K562 (cell line): ENCODE results near the gene WBP2NL. TPM values are rescaled to one million over a fixed set of nuclear protein-coding genes. Genes with fewer than 3 reads are reported as not detected.

Experiments used
- CLOCK ChIP-seq: fragments of 250-450 bp; sonication (Bioruptor Pico); IDR thresholded peaks from 2 replicates; pipeline ENCODE4 v1.4.0; 2020; ENCODE audit warnings: mild to moderate bottlenecking, moderate library complexity, borderline replicate concordance
- CSDE1 ChIP-seq, 2 experiments: fragments of 450-650 bp; IDR thresholded peaks; 2 replicates each; pipeline ENCODE4 v1.6.1; 2016; ENCODE audit warnings: mild to moderate bottlenecking in 1 of 2
- E4F1 ChIP-seq: fragments of 250-450 bp; sonication (Bioruptor Pico); IDR thresholded peaks from 2 replicates; pipeline ENCODE4 v1.5.0; 2021; ENCODE audit warnings: mild to moderate bottlenecking, borderline replicate concordance
- ELF1 ChIP-seq: fragments of 200-800 bp; sonication (Bioruptor generic); IDR thresholded peaks from 2 replicates; pipeline ENCODE4 v1.6.1; 2016; ENCODE audit warnings: missing genetic modification characterization, missing compliant biosample characterization
- ERF ChIP-seq: fragments of 450-650 bp; formaldehyde crosslinking; IDR thresholded peaks from 2 replicates; pipeline ENCODE4 v1.4.0; 2020; ENCODE audit warnings: mild to moderate bottlenecking, mixed read lengths
- FOXK2 ChIP-seq, 2 experiments: fragments of 450-650 bp; IDR thresholded peaks in 1 of 2; conservative IDR thresholded peaks in 1 of 2; 2 replicates each; pipeline ENCODE4 v1.6.1; 2016; ENCODE audit warnings: low read depth in 2 of 2, mild to moderate bottlenecking in 1 of 2
- ILK ChIP-seq: fragments of 450-650 bp; IDR thresholded peaks from 2 replicates; pipeline ENCODE4 v1.6.1; 2016; ENCODE audit warnings: missing genetic modification characterization, low read depth, mild to moderate bottlenecking, missing compliant biosample characterization, moderate library complexity, borderline replicate concordance
- IRF1 ChIP-seq: sonication (generic); formaldehyde crosslinking; IDR thresholded peaks from 2 replicates; pipeline ENCODE4 v1.8.0; 2022; ENCODE audit warnings: missing genetic modification reagents, mild to moderate bottlenecking, borderline replicate concordance
- JUNB ChIP-seq: fragments of 450-650 bp; formaldehyde crosslinking; conservative IDR thresholded peaks from 2 replicates; pipeline ENCODE4 v1.4.0; 2020; ENCODE audit warnings: mild to moderate bottlenecking
- NCOA4 ChIP-seq: fragments of 450-650 bp; IDR thresholded peaks from 2 replicates; pipeline ENCODE4 v1.6.1; 2018; ENCODE audit warnings: mild to moderate bottlenecking; ENCODE audit not compliant: partially characterized antibody
- NFXL1 ChIP-seq: fragments of 450-650 bp; formaldehyde crosslinking; IDR thresholded peaks from 2 replicates; pipeline ENCODE4 v1.4.0; 2021; ENCODE audit warnings: mild to moderate bottlenecking
- PHB ChIP-seq: fragments of 250-450 bp; sonication (Bioruptor Pico); IDR thresholded peaks from 2 replicates; pipeline ENCODE4 v1.5.0; 2021
- PHF20 ChIP-seq: fragments of 450-650 bp; IDR thresholded peaks from 2 replicates; pipeline ENCODE4 v1.6.1; 2018; ENCODE audit not compliant: partially characterized antibody
- POLR3A ChIP-seq: IDR thresholded peaks from 2 replicates; pipeline ENCODE4 v1.6.1; 2011; ENCODE audit warnings: borderline replicate concordance, mild to moderate bottlenecking, moderate library complexity; ENCODE audit not compliant: insufficient read length, insufficient read depth; ENCODE audit errors: extremely low read depth
- RNF219 ChIP-seq: fragments of 250-450 bp; sonication (Bioruptor Pico); IDR thresholded peaks from 2 replicates; pipeline ENCODE4 v1.5.0; 2022; ENCODE audit warnings: mild to moderate bottlenecking
- SIN3B ChIP-seq: fragments of 450-650 bp; IDR thresholded peaks from 2 replicates; pipeline ENCODE4 v1.6.1; 2017; ENCODE audit warnings: low read depth, mild to moderate bottlenecking, moderate library complexity
- SMARCA4 ChIP-seq: fragments of 450-650 bp; IDR thresholded peaks from 2 replicates; pipeline ENCODE4 v1.6.1; 2016
- SP2 ChIP-seq: IDR thresholded peaks from 2 replicates; pipeline ENCODE4 v1.6.1; 2011; ENCODE audit warnings: mild to moderate bottlenecking, low read depth, low read length, moderate library complexity; ENCODE audit not compliant: poor library complexity, severe bottlenecking; ENCODE audit errors: extremely low read depth
- SPI1 ChIP-seq: IDR thresholded peaks from 2 replicates; pipeline ENCODE4 v1.6.1; 2011; ENCODE audit warnings: low read depth, low read length, control low read depth, borderline replicate concordance
- ZFP30 ChIP-seq: fragments of 250-450 bp; sonication (Bioruptor Pico); IDR thresholded peaks from 2 replicates; pipeline ENCODE4 v1.8.0; 2022; ENCODE audit warnings: moderate library complexity, mild to moderate bottlenecking, inconsistent platforms, borderline replicate concordance
- ZNF282 ChIP-seq: sonication (generic); formaldehyde crosslinking; IDR thresholded peaks from 2 replicates; pipeline ENCODE4 v1.8.1; 2023; ENCODE audit warnings: missing genetic modification reagents
- polyA plus RNA-seq, 8 experiments: library from polyadenylated mRNA; depleted of rRNA in 4 of 8; stranded (reverse) in 5 of 8; unstranded in 3 of 8; fragments of >200 nt; fragmentation: Nextera tagmentation in 2 of 8; fragmentation: Illumina TruSeq in 1 of 8; extraction: Ambion mirVana in 2 of 8; extraction: Trizol in 1 of 8; gene quantifications; 2 replicates each; pipeline versions ENCODE4 v1.2.1 to v1.2.3, GENCODE V29; 2011 to 2014; ENCODE audit warnings: inconsistent platforms in 1 of 8, missing spikeins in 1 of 8
- total RNA-seq, 7 experiments: library from RNA; depleted of rRNA in 6 of 7; stranded (reverse); fragments of >200 nt in 6 of 7; fragmentation: Illumina TruSeq in 2 of 7; extraction: Trizol in 2 of 7; gene quantifications; 2 replicates each; pipeline versions ENCODE4 v1.2.1 to v1.2.3, GENCODE V29; 2011 to 2021; ENCODE audit warnings: low replicate concordance in 1 of 7

Gene WBP2NL
- total and polyA plus RNA-seq, 9 of the 15 experiments (the other 6 are each of a cell fraction or from before 2014, with no cell fraction given), result not detected

- TF ChIP-seq SIN3B, result no peak
- no peak for TF ChIP-seq SMARCA4
- no peak for TF ChIP-seq PHF20
- no peak for TF ChIP-seq SP2
- no peak for TF ChIP-seq ERF (CRISPR knock-in tag)
- peak in 1 of 2 experiments; percentile 45; a peak in 1 of 4 replicates for TF ChIP-seq FOXK2 (conservative IDR thresholded peaks at IDR 0.05 in 1 of 2, IDR thresholded peaks at IDR 0.05 in 1 of 2; ENCODE audit: low read depth in 2 of 2)
- TF ChIP-seq ILK (tag), result no peak
- no peak for TF ChIP-seq JUNB
- no peak for TF ChIP-seq CSDE1 (IDR thresholded peaks at IDR 0.05)
- TF ChIP-seq NCOA4, result no peak
- TF ChIP-seq ZNF282 (CRISPR knock-in tag), result no peak
- no peak for TF ChIP-seq POLR3A
- no peak for TF ChIP-seq CLOCK
- no peak for TF ChIP-seq ZFP30 (CRISPR knock-in tag)
- no peak for TF ChIP-seq IRF1
- TF ChIP-seq NFXL1 (CRISPR knock-in tag), result no peak
- TF ChIP-seq PHB (CRISPR knock-in tag), result no peak
- peak; percentile 83 for TF ChIP-seq SPI1
- no peak for TF ChIP-seq RNF219 (CRISPR knock-in tag)
- peak; percentile 55 for TF ChIP-seq ELF1 (tag)
- no peak for TF ChIP-seq E4F1
Observed at GRCh38 chr22:42022162-42022847, 23.7 kb downstream of the WBP2NL start (continued).
